NCI-H510A treated with DMSO at 0.1 percent for 48 hours (cell line): ENCODE data around the gene MRM1.
A peak's percentile ranks its signal among the peaks of the same experiment; 100 is the strongest.
"Not testable (repeated sequence)": the region's sequence is repeated elsewhere in the genome, so short reads cannot be mapped to it uniquely, and the experiment has no call there.

Experiments used
- DNase-seq: peaks from one replicate; lab custom pipeline; 2025; lab: John Stamatoyannopoulos, UW

Gene MRM1

DNA sequence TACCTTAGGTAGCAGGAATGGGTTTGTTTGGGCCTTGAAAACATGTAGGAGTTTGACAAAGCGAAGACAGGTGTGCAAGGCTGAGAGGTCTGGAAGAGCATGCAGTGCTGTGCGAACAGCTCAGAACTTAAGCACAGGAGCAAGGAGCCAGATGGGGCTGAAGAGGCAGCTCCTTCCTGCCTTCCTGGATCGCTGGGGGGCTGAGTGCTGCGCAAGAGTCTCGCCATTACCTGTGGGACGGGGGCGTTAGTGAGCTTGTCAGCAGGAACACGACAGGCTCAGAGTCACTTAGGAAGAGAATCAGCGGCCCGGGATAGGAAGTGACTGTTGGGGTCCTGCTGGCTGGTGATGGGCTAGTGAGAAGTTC is 464 bp upstream of the MRM1 start:
- peak; percentile 54 for DNase-seq

DNA sequence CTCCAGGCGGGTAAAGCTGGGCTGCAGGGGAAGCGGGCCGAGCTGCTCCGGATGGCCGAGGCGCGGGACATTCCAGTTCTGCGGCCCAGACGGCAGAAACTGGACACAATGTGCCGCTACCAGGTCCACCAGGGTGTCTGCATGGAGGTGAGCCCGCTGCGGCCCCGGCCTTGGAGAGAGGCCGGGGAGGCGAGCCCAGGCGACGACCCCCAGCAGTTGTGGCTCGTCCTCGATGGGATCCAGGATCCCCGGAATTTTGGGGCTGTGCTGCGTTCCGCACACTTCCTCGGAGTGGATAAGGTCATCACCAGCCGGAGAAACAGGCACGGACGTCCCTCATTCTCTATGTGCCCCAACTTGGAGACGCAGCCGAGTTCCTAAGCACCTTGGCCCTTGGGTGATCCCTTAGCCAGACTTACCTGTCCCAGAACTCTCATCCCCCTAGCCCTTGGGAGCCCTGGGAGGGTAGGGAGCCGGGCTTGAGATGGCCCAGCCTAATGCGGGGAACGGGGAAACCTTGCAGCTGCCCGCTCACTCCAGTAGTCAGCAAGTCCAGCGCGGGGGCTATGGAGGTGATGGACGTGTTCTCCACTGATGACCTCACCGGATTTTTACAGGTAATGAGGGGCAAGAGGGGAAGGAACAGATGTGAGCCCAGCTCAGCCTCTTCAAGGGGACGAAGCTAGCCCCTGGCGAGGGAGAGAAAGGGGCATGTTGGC is 806 bp downstream of the MRM1 start:
- DNase-seq, result no peak

DNA sequence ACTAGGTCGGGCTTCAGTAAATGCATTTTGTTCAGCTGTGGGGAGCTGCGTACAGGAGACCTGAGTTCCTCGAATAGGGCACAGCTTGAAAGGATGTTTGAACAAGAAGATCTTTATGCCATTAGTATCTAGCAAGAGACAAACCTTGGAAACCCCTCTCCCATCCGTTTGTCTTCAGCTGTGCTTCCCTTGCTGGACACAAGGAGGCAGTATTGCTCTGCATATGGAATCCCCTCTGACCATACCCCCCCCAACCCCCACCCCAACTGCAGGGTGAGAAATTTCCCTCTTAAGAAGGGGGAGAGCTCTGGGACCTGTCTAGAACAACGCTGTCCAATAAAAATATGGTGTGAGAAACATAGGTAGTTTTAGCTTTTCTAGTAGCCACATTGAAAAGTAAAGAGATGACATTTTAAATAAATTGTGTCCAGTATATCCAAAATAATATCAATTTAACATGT is 1.6 kb downstream of the MRM1 start:
- DNase-seq, result peak; percentile 85

DNA sequence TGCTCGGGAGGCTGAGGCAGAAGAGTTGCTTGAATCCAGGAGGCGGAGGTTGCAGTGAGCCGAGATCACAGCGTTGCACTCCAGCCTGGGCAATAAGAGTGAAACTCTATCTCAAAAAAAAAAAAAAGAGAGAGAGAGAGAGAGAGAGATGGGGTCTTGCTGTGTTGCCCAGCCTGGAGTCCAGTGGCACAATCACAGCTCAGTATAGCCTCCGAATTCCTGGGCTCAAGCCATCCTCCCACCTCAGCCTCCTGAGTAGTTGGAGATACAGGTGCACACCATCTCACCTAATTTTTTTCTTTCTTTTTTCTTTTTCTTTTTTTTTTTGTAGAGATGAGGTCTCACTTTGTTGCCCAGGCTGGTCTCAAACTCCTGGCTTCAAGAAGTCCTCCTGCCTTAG is 3.6 kb downstream of the MRM1 start:
- DNase-seq, result not testable (repeated sequence)

DNA sequence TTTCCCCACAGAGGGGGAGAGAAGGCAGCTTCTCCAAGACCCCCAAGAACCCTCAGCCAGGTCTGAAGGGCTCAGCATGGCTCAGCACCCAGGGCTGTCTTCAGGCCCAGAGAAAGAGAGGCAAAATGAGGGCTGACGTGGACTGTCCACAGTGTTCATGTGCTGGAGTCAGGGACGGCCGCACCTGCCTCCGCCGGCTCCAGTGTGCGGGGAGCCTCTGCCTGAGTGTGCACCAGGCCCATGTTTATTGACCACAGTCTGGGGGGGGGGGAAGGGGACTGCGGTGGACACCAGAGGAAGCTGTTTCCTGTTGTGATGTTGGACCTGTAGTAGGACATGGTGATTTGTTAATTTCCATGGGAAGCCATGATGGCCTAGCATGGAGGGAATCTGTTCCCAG is 6.9 kb downstream of the MRM1 start:
- DNase-seq, result no peak

DNA sequence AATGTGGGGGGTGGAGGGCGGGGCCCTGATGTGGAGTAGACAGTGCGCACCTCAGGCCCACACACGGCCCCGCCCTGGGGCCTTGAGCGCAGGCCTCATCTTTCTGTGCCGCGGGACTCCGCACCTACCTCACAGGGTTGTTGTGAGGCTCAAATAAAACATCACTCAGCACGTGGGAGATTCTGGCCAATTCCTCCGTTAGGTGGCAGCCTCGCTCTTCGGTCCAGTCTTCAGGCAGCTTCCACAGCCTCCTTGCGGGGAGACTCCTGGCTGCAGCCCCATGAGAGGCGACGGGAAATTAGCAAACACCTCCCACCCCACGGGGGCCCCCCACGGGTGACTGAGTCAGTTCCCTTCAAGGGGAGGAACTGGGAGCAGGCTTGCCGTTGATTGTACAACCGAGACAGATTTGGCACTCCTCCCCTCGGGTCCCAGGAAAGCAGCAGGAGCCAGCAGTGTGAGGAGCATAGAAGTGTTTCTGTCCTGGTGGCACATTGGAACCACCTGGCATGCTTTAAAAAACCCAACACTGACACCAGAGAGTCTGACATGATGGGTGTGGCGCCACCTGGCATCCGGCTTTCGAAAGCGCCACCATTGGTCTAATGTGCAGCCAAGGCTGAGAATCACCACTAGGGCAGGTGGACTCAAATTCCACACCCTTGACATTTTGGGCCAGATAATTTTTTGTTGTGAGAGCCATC is 7.6 kb downstream of the MRM1 start:
- peak; percentile 37 for DNase-seq

DNA sequence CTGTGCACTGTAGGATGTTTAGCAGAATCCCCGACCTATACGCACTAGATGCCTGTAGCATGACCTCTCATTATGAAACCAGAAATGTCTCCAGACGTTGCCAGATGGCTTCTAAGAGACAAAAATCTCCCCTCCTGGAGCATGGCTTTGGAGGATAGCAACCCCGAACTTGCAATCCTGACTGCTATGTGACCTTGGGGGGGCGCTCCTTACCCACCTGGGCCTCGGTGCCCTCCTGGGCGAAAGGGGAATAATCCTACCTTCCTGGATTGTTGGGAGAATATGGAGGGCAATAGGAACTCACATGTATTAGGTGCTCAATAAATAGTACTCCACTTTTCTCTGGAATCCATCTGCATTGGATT is 8.1 kb downstream of the MRM1 start:
- DNase-seq, result no peak

DNA sequence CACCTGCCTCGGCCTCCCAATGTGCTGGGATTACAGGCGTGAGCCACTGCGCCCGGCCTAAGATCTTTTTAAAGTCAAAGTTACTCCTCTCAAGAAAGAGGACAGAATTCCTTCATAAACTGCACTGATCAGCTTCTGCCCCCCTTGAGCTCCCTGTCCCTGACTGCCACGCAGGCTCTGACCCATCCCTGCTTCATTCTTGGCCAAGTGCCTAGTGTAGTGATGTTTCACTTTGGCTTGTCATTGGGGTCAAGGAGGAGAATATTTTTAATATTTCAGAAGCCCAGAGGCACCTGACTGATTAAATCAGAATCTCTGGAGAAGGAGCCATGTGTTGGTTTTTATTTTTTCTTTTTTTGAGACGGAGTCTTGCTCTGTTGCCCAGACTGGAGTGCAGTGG is 9.1 kb downstream of the MRM1 start:
- no peak for DNase-seq

DNA sequence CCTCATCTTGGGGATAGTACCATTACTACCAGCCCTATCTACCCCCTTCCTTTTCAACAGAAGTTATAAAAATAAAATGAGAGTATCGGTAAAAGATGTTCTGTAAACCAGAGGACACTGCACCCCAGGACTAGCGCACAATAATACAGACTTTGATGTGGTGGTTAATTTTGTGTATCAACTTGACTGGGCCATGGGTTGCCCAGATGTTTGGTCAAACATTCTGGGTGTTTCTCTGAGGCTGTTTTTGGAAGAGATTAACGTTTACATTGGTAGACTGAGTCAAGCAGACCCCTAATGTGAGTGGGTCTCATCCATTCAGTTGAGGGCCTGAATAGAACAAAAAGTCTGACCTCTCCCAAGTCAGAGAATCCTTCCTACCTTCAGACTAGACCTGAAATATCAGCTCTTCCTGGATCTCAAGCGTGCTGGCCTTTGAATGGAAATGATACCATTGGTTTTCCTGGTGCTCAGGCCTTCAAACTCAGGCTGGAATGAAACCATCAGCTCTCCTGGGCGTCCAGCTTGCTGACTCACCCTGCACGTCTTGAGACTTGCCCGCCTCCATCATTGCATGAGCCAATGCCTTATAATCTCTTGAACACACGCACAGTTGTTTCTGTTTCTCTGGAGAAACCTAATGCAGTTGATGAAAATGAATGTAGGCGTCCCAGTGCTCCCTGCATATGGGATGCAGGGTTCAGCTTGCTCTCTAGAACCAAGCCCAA is 10.1 kb downstream of the MRM1 start:
- DNase-seq, result no peak

DNA sequence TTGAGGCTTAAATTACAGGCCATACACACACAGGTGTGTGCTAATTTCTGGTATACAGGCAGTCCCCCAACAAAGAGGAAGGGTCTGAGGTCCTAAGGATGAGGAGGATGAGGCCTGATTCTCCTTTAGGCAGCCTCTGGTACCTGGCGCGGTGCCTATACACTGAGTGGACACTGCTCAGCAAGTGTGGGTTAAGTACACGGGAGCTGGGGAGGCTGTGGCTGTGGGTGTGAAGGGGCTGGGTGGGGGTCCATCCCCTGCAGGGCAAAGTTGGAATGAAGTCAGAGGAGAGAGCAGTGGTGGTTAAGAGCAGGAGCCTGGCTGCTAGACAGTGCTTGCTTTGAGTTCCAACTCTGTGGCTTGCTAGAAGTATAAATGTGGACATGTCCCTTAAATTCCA is 10.9 kb downstream of the MRM1 start:
- no peak for DNase-seq

DNA sequence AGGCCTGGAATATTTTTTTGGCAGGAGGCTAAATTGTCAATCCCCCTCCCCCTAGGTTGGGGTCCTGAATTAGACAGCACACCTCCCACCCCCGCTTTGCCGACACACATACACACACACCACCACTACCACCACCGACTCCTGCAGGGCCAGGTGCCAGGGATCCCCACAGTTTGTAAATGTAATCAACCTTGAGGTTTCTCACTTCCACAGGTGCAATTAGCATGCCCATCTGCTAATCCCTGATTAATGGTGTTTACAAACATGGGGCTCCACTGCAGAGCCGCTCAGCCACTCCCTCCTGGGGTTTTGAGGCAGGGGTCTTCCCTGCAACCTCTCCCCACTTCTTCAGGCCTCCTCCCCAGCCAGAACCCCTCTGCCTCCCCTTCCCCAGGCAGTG is 11.8 kb downstream of the MRM1 start:
- no peak for DNase-seq

DNA sequence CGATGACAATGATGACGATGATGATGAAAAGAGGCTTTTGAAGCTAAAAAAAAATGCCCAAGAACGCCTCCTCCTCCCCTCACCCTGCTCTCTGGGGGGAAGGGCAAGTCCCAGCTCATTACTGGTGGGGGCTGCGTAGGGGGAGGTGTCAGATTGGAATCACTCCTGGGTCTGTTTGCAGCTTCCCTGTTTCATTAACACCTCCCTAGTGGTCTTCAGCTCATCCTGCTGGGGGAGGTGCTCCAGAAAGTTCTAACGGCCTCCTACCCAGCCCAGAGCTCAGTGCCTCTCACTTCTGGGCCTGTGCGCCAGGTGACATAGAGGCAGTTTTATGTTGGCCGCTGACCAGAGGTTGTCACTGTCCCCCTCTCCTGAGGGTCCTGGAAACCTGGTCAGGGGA is 12.7 kb downstream of the MRM1 start:
- DNase-seq, result no peak

DNA sequence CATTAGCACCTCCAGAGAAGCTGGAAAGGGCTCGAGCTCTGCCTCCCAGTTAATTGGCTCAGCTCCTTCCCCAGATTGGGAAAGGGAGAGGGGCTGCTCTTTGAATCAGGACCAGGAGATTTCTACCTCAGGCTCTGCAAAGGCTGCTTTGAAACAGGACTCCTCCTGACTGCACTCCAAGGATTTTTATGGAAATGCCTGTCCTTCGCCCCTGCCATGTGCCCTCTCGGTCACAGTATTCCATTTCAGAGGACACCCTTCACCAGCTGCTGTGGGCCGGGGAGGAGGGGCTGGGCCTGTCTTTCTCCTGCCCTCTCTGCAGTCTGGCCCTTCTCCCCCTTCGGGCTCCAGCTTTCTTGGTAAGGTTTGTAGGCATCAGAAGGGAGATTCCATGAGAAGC is 13.6 kb downstream of the MRM1 start:
- no peak for DNase-seq

DNA sequence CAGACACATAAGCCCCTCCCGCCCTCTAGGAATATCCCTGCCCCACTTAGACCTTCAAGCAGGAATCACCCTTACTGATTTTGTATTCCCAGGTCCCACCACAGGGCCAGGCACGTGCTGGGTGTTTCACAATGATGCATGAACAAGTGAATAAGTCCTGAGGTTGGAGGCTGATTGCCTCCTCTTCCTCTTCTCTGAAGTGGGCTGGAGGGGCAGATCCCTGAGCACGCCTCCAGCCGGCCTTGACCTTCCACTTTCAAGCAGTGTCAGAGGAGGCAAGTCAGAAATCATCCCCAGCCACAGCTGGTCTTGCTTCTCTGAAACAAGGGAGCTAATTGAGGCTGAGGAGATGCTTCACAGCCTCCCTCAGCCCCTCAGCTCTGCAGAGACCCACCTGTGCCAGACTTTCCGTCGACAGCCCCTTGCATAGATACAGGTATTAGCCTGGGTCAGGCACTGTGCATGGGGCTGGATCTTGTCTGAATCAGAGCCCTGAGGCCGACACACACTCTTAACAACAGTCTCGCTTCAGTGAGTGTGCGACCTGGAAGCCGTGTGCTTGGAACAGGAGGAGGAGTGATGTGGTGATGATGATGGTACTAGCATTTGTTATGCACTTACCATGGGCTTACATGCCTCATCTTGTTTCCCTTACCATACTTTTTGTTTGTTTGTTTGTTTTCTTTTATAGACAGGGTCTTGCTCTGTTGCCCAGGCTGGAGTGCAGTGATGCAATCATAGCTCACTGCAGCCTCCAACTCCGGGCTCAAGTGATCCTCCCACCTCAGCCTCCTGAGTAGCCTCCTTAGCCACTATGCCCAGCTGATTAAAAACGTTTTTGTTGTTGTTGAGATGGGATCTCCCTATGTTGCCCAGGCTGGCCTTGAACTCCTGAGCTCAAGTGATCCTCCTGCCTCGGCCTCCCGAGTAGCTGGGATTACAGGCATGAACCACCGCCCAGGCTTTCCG is 15.0 kb downstream of the MRM1 start:
- no peak for DNase-seq

DNA sequence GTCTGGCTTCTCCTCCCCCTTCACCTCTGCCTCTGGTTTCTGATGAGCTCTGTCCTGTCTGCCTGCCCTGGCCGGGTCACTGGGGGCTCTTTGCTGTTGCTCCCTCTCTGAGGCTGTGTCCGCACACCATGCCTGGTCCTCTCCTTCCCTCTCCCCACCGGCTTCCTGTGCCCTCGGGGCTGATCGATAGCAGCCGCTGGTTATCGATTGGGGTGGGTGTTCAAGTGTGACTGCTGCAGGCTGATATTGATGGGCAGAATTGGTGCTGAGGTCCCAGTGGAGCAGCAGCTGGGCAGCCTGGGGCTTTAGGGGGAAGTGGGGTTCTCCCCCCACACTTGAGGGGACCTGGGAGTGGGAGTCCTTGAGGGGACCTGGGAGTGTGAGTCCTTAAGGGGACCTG is 16.4 kb downstream of the MRM1 start:
- no peak for DNase-seq

DNA sequence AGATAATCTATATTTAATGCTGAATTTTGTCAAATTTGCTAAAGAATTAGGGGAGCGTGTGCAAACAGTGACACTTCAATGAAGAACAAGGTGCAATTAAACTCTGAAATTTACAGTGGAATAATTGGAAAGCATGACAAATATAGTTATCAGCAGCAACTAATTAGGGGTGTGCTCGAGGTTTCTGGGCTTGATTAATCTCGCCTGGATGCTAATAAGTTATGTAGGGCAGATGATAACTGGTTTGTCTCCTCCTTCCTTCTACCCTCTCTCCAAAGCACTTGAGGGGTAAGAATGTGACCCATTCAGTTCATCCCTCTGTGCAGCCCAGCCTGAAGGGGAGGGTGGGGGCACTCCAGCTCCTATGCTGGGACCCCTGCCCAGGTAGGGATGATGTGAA is 21.9 kb downstream of the MRM1 start:
- no peak for DNase-seq

DNA sequence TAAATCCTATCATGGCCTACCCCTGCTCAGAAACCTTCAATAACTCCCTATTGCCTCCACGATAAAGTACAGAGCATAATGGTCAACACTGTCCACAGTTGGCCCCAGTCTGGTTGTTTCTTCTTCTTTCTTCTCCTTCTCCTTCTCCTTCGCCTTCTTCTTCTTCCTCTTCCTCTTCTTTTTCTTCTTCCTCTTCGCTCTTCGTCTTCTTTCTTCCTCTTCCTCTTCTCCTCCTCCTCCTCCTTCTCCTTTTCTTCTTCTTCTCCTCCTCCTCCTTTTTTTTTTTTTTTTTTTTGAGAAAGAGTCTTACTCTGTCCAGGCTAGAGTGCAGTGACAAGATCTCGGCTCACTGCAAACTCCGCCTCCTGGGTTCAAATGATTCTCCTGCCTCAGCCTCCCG is 23.8 kb downstream of the MRM1 start:
- DNase-seq, result no peak

DNA sequence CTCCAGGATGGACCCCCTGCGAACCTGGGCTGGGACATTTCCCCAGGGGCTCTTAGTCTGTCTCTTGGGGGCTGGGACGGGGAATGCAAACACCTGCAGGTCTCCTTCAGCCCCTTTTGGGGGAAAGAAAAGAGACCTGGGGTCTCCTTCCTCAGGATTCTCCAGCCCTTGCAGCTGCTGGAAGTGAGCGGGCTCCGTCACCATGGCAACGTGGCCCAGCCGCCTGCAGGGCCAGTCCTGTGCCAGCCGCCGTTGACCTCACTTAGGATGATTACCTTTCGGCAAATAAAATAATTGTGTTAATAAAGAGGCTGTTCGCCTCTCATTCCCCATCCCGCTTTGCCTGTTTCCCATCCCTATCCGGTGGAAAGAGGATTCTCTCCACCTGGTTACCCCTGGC is 25.7 kb downstream of the MRM1 start:
- DNase-seq, result no peak

DNA sequence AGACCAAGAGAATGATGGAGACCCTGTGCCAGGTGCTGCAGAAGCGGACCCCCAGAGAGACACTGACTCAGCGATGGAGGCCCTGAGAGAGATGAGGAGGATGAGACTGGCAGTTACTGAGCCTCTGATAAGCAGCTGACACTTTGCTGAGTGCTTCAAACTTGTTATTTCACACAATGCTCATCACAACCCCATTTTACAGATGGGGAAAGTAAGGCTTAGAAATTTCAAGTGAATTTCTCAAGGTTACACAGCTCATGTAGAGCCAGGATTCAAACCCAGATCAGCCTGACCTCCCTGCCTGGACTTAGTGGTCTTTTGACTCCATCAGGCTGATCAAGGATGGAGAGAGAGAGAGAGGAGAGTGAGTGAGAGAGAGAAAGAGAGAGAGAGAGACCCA is 27.2 kb downstream of the MRM1 start:
- DNase-seq, result no peak

DNA sequence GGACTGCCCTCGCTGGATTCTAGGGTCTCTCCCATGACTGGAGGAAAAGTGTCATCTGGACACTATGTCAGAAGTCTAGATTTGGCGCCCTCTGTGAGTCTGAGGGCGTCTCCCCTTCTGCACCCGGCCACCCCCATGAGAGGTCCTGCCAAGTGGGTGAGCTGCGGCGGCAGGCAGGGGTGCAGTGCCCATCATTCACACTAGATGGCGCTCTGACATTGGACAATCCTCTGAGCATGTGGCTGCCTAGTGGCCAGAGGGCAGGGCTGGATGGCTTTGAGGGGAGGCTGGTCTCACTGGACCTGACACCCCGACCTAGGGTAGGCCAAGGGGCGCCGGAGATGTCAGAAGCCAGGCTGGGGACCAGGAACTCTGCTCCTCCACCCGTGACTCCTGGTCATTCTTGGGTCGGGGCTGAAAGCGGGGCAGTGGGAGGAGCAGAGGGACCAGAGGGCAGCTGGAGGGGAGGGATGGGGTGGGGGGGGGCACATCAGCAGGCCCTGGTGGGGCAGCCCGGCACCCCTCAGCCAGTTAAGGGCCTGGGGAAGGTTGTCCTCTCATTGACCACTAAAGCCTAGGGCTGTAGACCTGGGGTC is 28.0 kb downstream of the MRM1 start:
- DNase-seq, result peak; percentile 74

DNA sequence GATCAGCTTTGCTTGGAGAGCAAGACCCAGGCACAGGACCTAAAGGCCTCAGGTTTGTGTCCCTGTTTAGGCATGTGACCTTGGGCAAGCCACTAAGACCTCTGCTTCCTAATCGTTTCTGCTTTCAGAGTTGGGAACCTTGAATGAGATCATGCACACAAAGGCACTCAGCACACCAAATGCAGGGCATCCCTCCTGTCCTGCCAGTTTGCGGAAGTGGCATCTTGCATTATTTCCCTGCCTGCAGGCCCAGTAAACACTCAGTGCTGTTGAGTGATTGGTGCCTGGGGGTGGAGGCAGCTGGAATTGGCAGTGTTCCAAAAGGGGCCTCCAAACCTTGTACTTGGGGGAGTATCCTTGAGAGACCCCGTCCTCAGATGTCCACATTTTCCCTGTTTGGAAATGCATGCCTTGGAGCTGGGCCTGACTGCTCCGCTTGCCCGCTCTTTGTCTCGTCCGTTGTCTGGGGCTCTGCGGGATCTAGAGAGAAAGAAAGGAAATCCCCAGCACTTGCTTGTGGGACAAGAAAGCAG is 28.7 kb downstream of the MRM1 start:
- DNase-seq, result no peak
